Sigmoid colon (tissue), 7 donors: ENCODE measurements around the gene CFAP47. TPM values are rescaled to one million over a fixed set of nuclear protein-coding genes. Genes with fewer than 3 reads are reported as not detected.

Source experiments
- DNase-seq: peaks from one replicate; pipeline ENCODE4 v3.0.0-alpha.2; 2019
- H3K27ac ChIP-seq, 4 donors: fragments of 200-600 bp; sonication (generic); one replicate each; pipeline ENCODE4 v1.5.1; 2016 to 2019; ENCODE audit warnings: mild to moderate bottlenecking in 1 of 4
- H3K27me3 ChIP-seq, 3 donors: fragments of 200-600 bp; sonication (generic); one replicate each; pipeline ENCODE4 v1.5.1; 2019; ENCODE audit warnings: mild to moderate bottlenecking in 1 of 3
- H3K36me3 ChIP-seq, 4 donors: fragments of 200-600 bp; sonication (generic); one replicate each; pipeline ENCODE4 v1.5.1; 2016 to 2019
- H3K4me1 ChIP-seq, 4 donors: fragments of 200-600 bp; sonication (generic); one replicate each; pipeline ENCODE4 v1.5.1; 2017 to 2019
- H3K4me3 ChIP-seq, 4 donors: fragments of 200-600 bp; sonication (generic); one replicate each; pipeline ENCODE4 v1.5.1; 2017 to 2019; ENCODE audit warnings: mild to moderate bottlenecking in 2 of 4, moderate library complexity in 1 of 4
- H3K9me3 ChIP-seq, 4 donors: fragments of 200-600 bp in 3 of 4; sonication (generic) in 3 of 4; one replicate each; pipeline versions ENCODE4 v1.5.1 to v1.6.1; 2013 to 2019
- CTCF ChIP-seq, 4 experiments: fragments of 450-650 bp in 3 of 4; fragments of 200-600 bp in 1 of 4; IDR thresholded peaks; one replicate each; pipeline ENCODE4 v1.5.1; 2016 to 2019; ENCODE audit warnings: antibody characterized with exemption in 4 of 4, mild to moderate bottlenecking in 3 of 4, moderate library complexity in 2 of 4
- EP300 ChIP-seq, 4 donors: sonication (generic); formaldehyde crosslinking; IDR thresholded peaks; one replicate each; pipeline ENCODE4 v1.6.1; 2017; ENCODE audit warnings: antibody characterized with exemption in 4 of 4
- POLR2A ChIP-seq, 2 donors: fragments of 450-650 bp; IDR thresholded peaks; one replicate each; pipeline ENCODE4 v1.6.1; 2016; ENCODE audit warnings: antibody characterized with exemption in 2 of 2, mild to moderate bottlenecking in 2 of 2, moderate library complexity in 2 of 2
- POLR2AphosphoS5 ChIP-seq, 4 donors: sonication (generic); formaldehyde crosslinking; IDR thresholded peaks; one replicate each; pipeline ENCODE4 v1.6.1; 2017; ENCODE audit warnings: antibody characterized with exemption in 4 of 4
- WGBS, 2 donors: extraction: QIAGEN DNeasy Blood & Tissue Kit; methylation state at CpG; one replicate each; pipeline ENCODE4 v1.1.7; 2013; 5-methylcytosine and 5-hydroxymethylcytosine counted together
- intact Hi-C: fragments of 100-400 bp; cut with DNase I; formaldehyde crosslinking; loops from one replicate; pipeline ENCODE4 v1.15.1; 2023
- polyA plus RNA-seq, 3 donors: library from polyadenylated mRNA; stranded (reverse); fragments of 200-250 nt; gene quantifications; one replicate each; pipeline ENCODE4 v1.2.3, GENCODE V29; 2013
- total RNA-seq, 4 donors: library from RNA; depleted of rRNA; stranded (reverse); fragments of >200 nt; gene quantifications; one replicate each; pipeline ENCODE4 v1.1.0, GENCODE V29; 2016
- donor health status: healthy with polysubstance abuse.
- donor health status: Bipolar disorder and iron deficiency.
- donor health status: healthy.

Gene CFAP47
- total and polyA plus RNA-seq, 7 donors, result 0.14 to 0.71 TPM; not detected in 5

GRCh38 chrX:36334572-36334971 is 415.0 kb downstream of the CFAP47 start:
- H3K36me3 ChIP-seq, result no peaks in the 10 kb centered on the region

GRCh38 chrX:36336751-36337150 is 417.2 kb downstream of the CFAP47 start:
- H3K27ac ChIP-seq, result no peak overlapping the region
- intact Hi-C loops, result no loop called here
- no peak for TF ChIP-seq POLR2A (IDR thresholded peaks at IDR 0.05)
- no peak for TF ChIP-seq CTCF (IDR thresholded peaks at IDR 0.05)
- no peak for TF ChIP-seq POLR2AphosphoS5 (IDR thresholded peaks at IDR 0.05)
- no peak for TF ChIP-seq EP300 (IDR thresholded peaks at IDR 0.05)
- H3K4me1 ChIP-seq, result no peaks in the 10 kb centered on the region
- H3K27me3 ChIP-seq, result no peaks in the 10 kb centered on the region
- H3K9me3 ChIP-seq, result no peaks in the 10 kb centered on the region
- H3K36me3 ChIP-seq, result no peaks in the 10 kb centered on the region
- no peak overlapping the region for H3K4me3 ChIP-seq
- no peak for DNase-seq
- 73 to 78% methylated on average over 3 of the region's 3 CpGs for WGBS, 2 donors

More at GRCh38 chrX:36334572-36334971, 415.0 kb downstream of the CFAP47 start:
- DNase-seq, result no peak
- no peak overlapping the region for H3K4me3 ChIP-seq
- WGBS, 2 donors, result 86 to 95% methylated on average over 1 of the region's 1 CpG
- no peaks in the 10 kb centered on the region for H3K27me3 ChIP-seq
- H3K9me3 ChIP-seq, result no peaks in the 10 kb centered on the region
- intact Hi-C loops, result no loop called here
- no peak overlapping the region for H3K27ac ChIP-seq
- TF ChIP-seq POLR2AphosphoS5 (IDR thresholded peaks at IDR 0.05), result no peak
- H3K4me1 ChIP-seq, result no peaks in the 10 kb centered on the region

GRCh38 chrX:36344301-36344700 is 424.8 kb downstream of the CFAP47 start:
- Histone ChIP-seq H3K9me3 (no peaks in the 10 kb centered on the region), H3K4me1 (no peaks in the 10 kb centered on the region), H3K27ac (no peak overlapping the region), H3K27me3 (no peaks in the 10 kb centered on the region), H3K4me3 (no peak overlapping the region), H3K36me3 (no peaks in the 10 kb centered on the region)
- intact Hi-C loops, result no loop called here
- no peak for DNase-seq
- WGBS, 2 donors, result 84 to 92% methylated on average over 1 of the region's 1 CpG
- no peak for TF ChIP-seq POLR2AphosphoS5 (IDR thresholded peaks at IDR 0.05)
- TF ChIP-seq POLR2A (IDR thresholded peaks at IDR 0.05), result no peak
- TF ChIP-seq EP300 (IDR thresholded peaks at IDR 0.05), result no peak
- TF ChIP-seq CTCF (IDR thresholded peaks at IDR 0.05), result no peak

GRCh38 chrX:36348509-36348908 is 429.0 kb downstream of the CFAP47 start:
- WGBS, 2 donors, result 82 to 90% methylated on average over 1 of the region's 1 CpG
- intact Hi-C loops, result no loop called here
- Histone ChIP-seq H3K9me3 (no peaks in the 10 kb centered on the region), H3K27me3 (no peaks in the 10 kb centered on the region), H3K4me3 (no peak overlapping the region), H3K36me3 (no peaks in the 10 kb centered on the region), H3K27ac (no peak overlapping the region), H3K4me1 (no peaks in the 10 kb centered on the region)
- no peak for TF ChIP-seq POLR2AphosphoS5 (IDR thresholded peaks at IDR 0.05)
- TF ChIP-seq POLR2A (IDR thresholded peaks at IDR 0.05), result no peak
- no peak for TF ChIP-seq EP300 (IDR thresholded peaks at IDR 0.05)
- no peak for TF ChIP-seq CTCF (IDR thresholded peaks at IDR 0.05)
- DNase-seq, result no peak

- Histone ChIP-seq H3K27ac (no peak overlapping the region), H3K4me3 (no peak overlapping the region), H3K9me3 (no peaks in the 10 kb centered on the region), H3K27me3 (no peaks in the 10 kb centered on the region), H3K36me3 (no peaks in the 10 kb centered on the region), H3K4me1 (no peaks in the 10 kb centered on the region)
- 55% methylated on average over 1 of the region's 1 CpG for WGBS, 2 donors
- intact Hi-C loops, result no loop called here
- no peak for DNase-seq
- TF ChIP-seq POLR2A (IDR thresholded peaks at IDR 0.05) (no peak), POLR2AphosphoS5 (IDR thresholded peaks at IDR 0.05) (no peak), EP300 (IDR thresholded peaks at IDR 0.05) (no peak), CTCF (IDR thresholded peaks at IDR 0.05) (no peak)
Observed at GRCh38 chrX:36357855-36358254, 438.3 kb downstream of the CFAP47 start.
